Trophoblast cell (in vitro differentiated cells and primary cell): ENCODE data around the gene HOXA10.

Experiments used
- DNase-seq, 2 donors: peaks; one replicate each; pipeline ENCODE4 v3.0.0-alpha.2; 2016
- H2AFZ ChIP-seq: 2 replicates; pipeline ENCODE4 v1.6.1; 2013; ENCODE audit warnings: low read length, moderate library complexity, mild to moderate bottlenecking; ENCODE audit not compliant: insufficient read depth, poor library complexity
- H2AK5ac ChIP-seq: 2 replicates; pipeline ENCODE4 v1.6.1; 2013; ENCODE audit warnings: mild to moderate bottlenecking, low read length
- H2BK120ac ChIP-seq: 2 replicates; pipeline ENCODE4 v1.6.1; 2013; ENCODE audit warnings: low read length, mild to moderate bottlenecking, moderate library complexity; ENCODE audit not compliant: insufficient read depth, poor library complexity
- H2BK12ac ChIP-seq: 2 replicates; pipeline ENCODE4 v1.6.1; 2013; ENCODE audit warnings: mild to moderate bottlenecking, low read length, moderate library complexity
- H2BK5ac ChIP-seq: 2 replicates; pipeline ENCODE4 v1.6.1; 2013; ENCODE audit warnings: low read length, low read depth, moderate library complexity, mild to moderate bottlenecking; ENCODE audit not compliant: poor library complexity
- H3K14ac ChIP-seq: 2 replicates; pipeline ENCODE4 v1.6.1; 2013; ENCODE audit warnings: mild to moderate bottlenecking, low read length
- H3K18ac ChIP-seq: 2 replicates; pipeline ENCODE4 v1.6.1; 2013; ENCODE audit warnings: mild to moderate bottlenecking, low read length
- H3K23ac ChIP-seq: 2 replicates; pipeline ENCODE4 v1.6.1; 2013; ENCODE audit warnings: low read length
- H3K27ac ChIP-seq: 2 replicates; pipeline ENCODE4 v1.5.1; 2013; ENCODE audit warnings: low read depth, mild to moderate bottlenecking, inconsistent platforms, low read length, moderate library complexity
- H3K27me3 ChIP-seq: 2 replicates; pipeline ENCODE4 v1.6.1; 2013; ENCODE audit warnings: inconsistent platforms, mild to moderate bottlenecking, low read length, moderate library complexity; ENCODE audit not compliant: insufficient read depth
- H3K36me3 ChIP-seq, 2 experiments: 1 replicate in 1 of 2; 2 replicates in 1 of 2; pipeline ENCODE4 v1.6.1; 2013; ENCODE audit warnings: low read length in 2 of 2, mild to moderate bottlenecking in 2 of 2, moderate library complexity in 1 of 2; ENCODE audit not compliant: insufficient read depth in 2 of 2, control insufficient read depth in 1 of 2
- H3K4ac ChIP-seq: 2 replicates; pipeline ENCODE4 v1.6.1; 2013; ENCODE audit warnings: low read depth, mild to moderate bottlenecking, low read length, moderate library complexity
- H3K4me1 ChIP-seq, 2 experiments: 1 replicate in 1 of 2; 2 replicates in 1 of 2; pipeline ENCODE4 v1.6.1; 2013; ENCODE audit warnings: low read length in 2 of 2, mild to moderate bottlenecking in 2 of 2, moderate library complexity in 1 of 2; ENCODE audit not compliant: insufficient read depth in 2 of 2, control insufficient read depth in 1 of 2
- H3K4me2 ChIP-seq: 2 replicates; pipeline ENCODE4 v1.6.1; 2013; ENCODE audit warnings: inconsistent platforms, mild to moderate bottlenecking, low read length, moderate library complexity
- H3K4me3 ChIP-seq: 2 replicates; pipeline ENCODE4 v1.5.1; 2013; ENCODE audit warnings: mild to moderate bottlenecking, low read depth, low read length, inconsistent platforms
- H3K79me1 ChIP-seq: one replicate; pipeline ENCODE4 v1.6.1; 2013; ENCODE audit warnings: low read length
- H3K79me2 ChIP-seq: 2 replicates; pipeline ENCODE4 v1.6.1; 2013; ENCODE audit warnings: low read length, mild to moderate bottlenecking; ENCODE audit not compliant: control insufficient read depth, insufficient read depth, poor library complexity
- H3K9ac ChIP-seq: 2 replicates; pipeline ENCODE4 v1.6.1; 2013; ENCODE audit warnings: mild to moderate bottlenecking, low read length
- H3K9me3 ChIP-seq: 2 replicates; pipeline ENCODE4 v1.6.1; 2013; ENCODE audit warnings: low read depth, mild to moderate bottlenecking, control low read depth, inconsistent platforms, low read length; ENCODE audit not compliant: insufficient read depth
- H4K12ac ChIP-seq: 2 replicates; pipeline ENCODE4 v1.6.1; 2013; ENCODE audit warnings: low read depth, mild to moderate bottlenecking, low read length, moderate library complexity
- H4K8ac ChIP-seq: 2 replicates; pipeline ENCODE4 v1.6.1; 2013; ENCODE audit warnings: low read depth, mild to moderate bottlenecking, low read length, moderate library complexity
- H4K91ac ChIP-seq: one replicate; pipeline ENCODE4 v1.6.1; 2013; ENCODE audit warnings: low read depth, mild to moderate bottlenecking, low read length, moderate library complexity
- WGBS: extraction: QIAGEN DNeasy Blood & Tissue Kit; methylation state at CpG from one replicate; pipeline ENCODE4 v1.1.7; 2013; ENCODE audit warnings: missing lambda C conversion rate; ENCODE audit not compliant: insufficient read length, insufficient coverage; ENCODE audit errors: extremely low coverage; 5-methylcytosine and 5-hydroxymethylcytosine counted together

The HOXA10 gene

DNA sequence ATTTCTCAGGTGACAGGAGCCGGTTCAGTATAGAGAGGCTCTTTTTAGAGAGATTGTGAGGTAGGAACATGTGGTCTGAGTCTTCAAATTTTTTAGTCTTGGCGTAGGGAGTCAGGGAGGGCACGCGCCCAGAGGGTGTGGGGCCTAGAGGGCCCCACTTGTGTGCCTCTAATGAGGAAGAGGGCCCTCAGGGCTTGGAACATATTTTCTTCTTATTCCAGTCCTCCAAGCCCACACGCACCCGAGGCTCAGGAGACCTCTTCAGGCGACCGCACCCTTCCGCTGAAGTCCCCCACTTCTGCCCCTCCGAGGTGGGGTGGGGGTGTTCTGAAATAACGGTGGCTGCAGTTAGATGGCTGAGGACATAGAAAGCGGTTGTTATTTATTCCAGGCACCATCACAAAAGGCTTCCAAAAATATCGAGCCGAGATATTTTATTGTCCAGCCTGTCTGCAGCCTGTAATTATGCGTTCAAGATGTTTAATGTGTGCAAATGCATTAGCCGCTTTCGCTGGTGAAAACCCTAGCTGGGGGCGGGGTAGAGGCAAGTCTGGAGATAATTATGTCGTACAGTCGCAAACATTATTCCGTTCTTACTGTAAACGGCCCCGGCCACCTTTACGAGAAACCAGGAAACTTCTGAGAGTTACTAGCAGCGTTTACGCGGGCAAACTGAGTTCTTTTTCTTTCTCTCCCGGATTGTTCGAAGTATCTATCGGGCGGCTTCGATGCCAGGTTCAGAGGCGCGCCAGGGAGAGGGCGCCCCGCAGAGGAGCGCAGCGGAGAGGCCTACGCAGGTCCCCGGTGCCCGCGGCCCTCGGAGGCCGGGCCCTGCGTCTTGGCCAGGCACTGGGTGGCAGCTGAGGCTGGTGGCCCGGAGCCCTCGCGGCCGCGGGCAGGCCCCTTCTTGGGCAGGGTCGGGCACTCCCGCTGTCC is 38.6 kb upstream of the HOXA10 start:
- Histone ChIP-seq H3K36me3 (no peaks in the 10 kb centered on the region), H3K4me2 (no peak overlapping the region), H2BK12ac (peak overlapping the region; percentile 11), H3K4me3 (no peak overlapping the region), H3K4ac (no peak overlapping the region), H4K91ac (no peak overlapping the region), H3K18ac (no peak overlapping the region), H4K12ac (no peak overlapping the region), H2AFZ (no peak overlapping the region), H4K8ac (no peak overlapping the region), H3K23ac (no peak overlapping the region), H3K27me3 (peaks cover 69% of the 10 kb centered on the region), H2BK120ac (no peak overlapping the region), H3K27ac (no peak overlapping the region), H3K4me1 (peaks cover 0 to 5% of the 10 kb centered on the region in 2 experiments), H3K79me2 (no peaks in the 10 kb centered on the region), H3K9me3 (peaks cover 5% of the 10 kb centered on the region), H2AK5ac (no peak overlapping the region), H3K79me1 (no peaks in the 10 kb centered on the region), H2BK5ac (no peak overlapping the region), H3K9ac (no peak overlapping the region), H3K14ac (no peak overlapping the region)
- DNase-seq: no peak
- no CpG with 5 or more reads among the region's 52 CpGs for WGBS

DNA sequence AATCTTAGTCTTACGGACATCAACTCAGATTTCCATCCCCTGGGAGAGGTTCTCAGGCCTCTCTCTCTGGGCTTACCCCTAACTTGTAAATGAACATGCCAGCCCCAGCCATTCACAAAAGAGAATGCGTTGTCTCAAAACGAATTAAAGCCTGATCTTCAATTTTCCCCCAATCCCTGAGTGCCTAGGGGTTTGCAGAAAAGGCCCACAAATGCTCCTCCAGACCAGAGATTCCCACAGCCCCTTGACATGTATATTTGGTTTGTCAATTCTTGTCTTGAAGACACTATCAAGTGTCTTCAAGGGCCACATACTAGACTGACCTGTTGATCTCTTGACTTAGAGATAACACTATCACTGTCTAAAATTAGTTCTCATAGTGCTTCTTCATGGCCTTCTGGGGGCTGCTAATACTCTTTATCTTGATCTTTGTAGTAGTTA is 37.7 kb upstream of the HOXA10 start:
- H2AK5ac ChIP-seq: no peak overlapping the region
- H3K36me3 ChIP-seq: no peaks in the 10 kb centered on the region
- no peaks in the 10 kb centered on the region for H3K79me1 ChIP-seq
- WGBS: no CpG with 5 or more reads among the region's 3 CpGs
- no peak overlapping the region for H2BK12ac ChIP-seq
- no peak overlapping the region for H2AFZ ChIP-seq
- no peak overlapping the region for H3K4ac ChIP-seq
- H3K79me2 ChIP-seq: no peaks in the 10 kb centered on the region
- peaks cover 0 to 5% of the 10 kb centered on the region in 2 experiments for H3K4me1 ChIP-seq
- peaks cover 75% of the 10 kb centered on the region for H3K27me3 ChIP-seq
- no peak overlapping the region for H2BK5ac ChIP-seq
- no peak overlapping the region for H3K4me3 ChIP-seq
- no peak overlapping the region for H4K8ac ChIP-seq
- DNase-seq: no peak
- H3K9me3 ChIP-seq: peaks cover 5% of the 10 kb centered on the region
- no peak overlapping the region for H3K18ac ChIP-seq
- H3K27ac ChIP-seq: no peak overlapping the region
- H3K9ac ChIP-seq: no peak overlapping the region
- H3K23ac ChIP-seq: no peak overlapping the region
- H4K91ac ChIP-seq: no peak overlapping the region
- no peak overlapping the region for H2BK120ac ChIP-seq
- no peak overlapping the region for H4K12ac ChIP-seq
- no peak overlapping the region for H3K4me2 ChIP-seq
- H3K14ac ChIP-seq: no peak overlapping the region

DNA sequence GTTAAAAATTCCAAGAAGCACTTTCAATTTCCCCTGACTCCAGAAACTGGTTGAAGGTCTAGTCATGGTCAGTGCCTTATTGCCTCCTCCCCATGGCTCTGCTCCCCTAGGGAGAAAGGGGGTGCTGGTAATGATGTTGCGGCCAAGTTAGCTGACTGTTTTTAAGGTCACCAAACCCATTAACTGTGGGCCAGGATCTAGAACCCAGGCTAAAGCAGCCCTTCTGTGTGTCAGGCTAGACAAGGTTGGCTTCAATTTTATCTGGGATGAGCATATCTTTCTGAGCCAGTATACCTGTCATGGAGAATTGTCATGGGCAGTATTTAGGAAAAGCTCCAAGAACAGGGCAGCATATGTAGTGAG is 36.9 kb upstream of the HOXA10 start:
- H3K23ac ChIP-seq: no peak overlapping the region

DNA sequence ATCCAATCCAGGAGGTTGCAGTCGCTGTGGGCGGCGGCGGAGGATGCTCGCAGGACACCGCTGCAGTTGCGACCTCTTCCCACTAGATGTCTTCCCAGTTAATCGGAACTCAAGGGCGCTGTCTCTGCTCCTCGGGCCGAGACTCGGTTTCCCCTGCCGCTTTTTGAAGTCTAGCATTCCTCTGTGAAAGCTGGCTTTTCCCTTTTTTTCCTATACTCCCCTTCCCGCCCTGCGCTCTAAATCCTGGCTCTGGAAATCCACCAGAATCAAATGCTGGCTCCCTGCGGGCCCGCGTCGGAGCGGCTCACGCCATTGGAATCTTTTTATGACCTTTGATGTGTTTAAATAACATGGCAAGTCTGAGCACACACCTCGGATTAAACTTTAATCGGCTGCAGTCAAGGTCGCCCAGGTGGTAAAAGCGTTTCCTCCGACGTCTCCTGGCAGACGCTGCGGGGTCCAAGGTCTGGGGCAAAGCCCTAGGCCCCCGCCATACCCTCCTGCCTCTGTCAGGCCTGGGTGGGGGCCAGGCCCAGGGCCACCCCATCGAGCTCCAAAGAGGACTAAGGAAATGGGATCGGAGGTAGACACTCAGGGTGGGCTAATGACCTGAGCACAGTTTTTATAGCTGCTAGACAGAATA is 36.4 kb upstream of the HOXA10 start:
- Histone ChIP-seq H3K79me1 (no peaks in the 10 kb centered on the region), H3K4me1 (peaks cover 0 to 7% of the 10 kb centered on the region in 2 experiments), H4K12ac (no peak overlapping the region), H3K4ac (no peak overlapping the region), H3K14ac (no peak overlapping the region), H3K18ac (no peak overlapping the region), H2BK5ac (no peak overlapping the region), H3K27ac (no peak overlapping the region), H3K4me3 (no peak overlapping the region), H4K8ac (no peak overlapping the region), H3K23ac (no peak overlapping the region), H3K4me2 (peak overlapping the region; percentile 53), H2AK5ac (no peak overlapping the region), H4K91ac (no peak overlapping the region), H3K27me3 (peaks cover 73% of the 10 kb centered on the region), H3K79me2 (no peaks in the 10 kb centered on the region), H2BK12ac (no peak overlapping the region), H3K9me3 (peaks cover 7% of the 10 kb centered on the region), H2BK120ac (no peak overlapping the region), H3K9ac (no peak overlapping the region), H3K36me3 (no peaks in the 10 kb centered on the region), H2AFZ (no peak overlapping the region)
- WGBS: no CpG with 5 or more reads among the region's 32 CpGs
- DNase-seq: peak in 1 of 2 donors; percentile 61

More for the DNA sequence above, 36.9 kb upstream of the HOXA10 start:
- Histone ChIP-seq H3K14ac (no peak overlapping the region), H3K9me3 (peaks cover 5% of the 10 kb centered on the region), H3K79me1 (no peaks in the 10 kb centered on the region), H3K79me2 (no peaks in the 10 kb centered on the region), H3K27ac (no peak overlapping the region), H3K18ac (no peak overlapping the region), H3K4ac (no peak overlapping the region), H3K4me2 (no peak overlapping the region), H3K9ac (no peak overlapping the region), H3K4me1 (peaks cover 0 to 5% of the 10 kb centered on the region in 2 experiments), H4K8ac (no peak overlapping the region), H2BK120ac (no peak overlapping the region), H4K91ac (no peak overlapping the region), H2BK5ac (no peak overlapping the region), H2BK12ac (no peak overlapping the region), H4K12ac (no peak overlapping the region), H3K27me3 (peaks cover 72% of the 10 kb centered on the region), H3K36me3 (no peaks in the 10 kb centered on the region), H3K4me3 (no peak overlapping the region), H2AK5ac (no peak overlapping the region), H2AFZ (no peak overlapping the region)
- no CpG with 5 or more reads among the region's 1 CpG for WGBS
- DNase-seq: no peak
